Endothelial cell of umbilical vein (primary cell): ENCODE results near the gene CELSR2.

Experiments used
- CTCF ChIP-seq, 2 donors: IDR thresholded peaks; 1 replicate in 1 of 2; 2 replicates in 1 of 2; pipeline ENCODE4 v1.5.1; 2011; ENCODE audit warnings: low read length in 2 of 2, mild to moderate bottlenecking in 2 of 2, moderate library complexity in 2 of 2, control low read depth in 1 of 2, inconsistent platforms in 1 of 2, low read depth in 1 of 2; ENCODE audit not compliant: insufficient read depth in 1 of 2; ENCODE audit errors: extremely low read depth in 1 of 2
- EZH2 ChIP-seq: IDR thresholded peaks from 2 replicates; pipeline ENCODE4 v1.6.1; 2012; ENCODE audit warnings: borderline replicate concordance, low read depth, mild to moderate bottlenecking, moderate library complexity, low read length, inconsistent platforms; ENCODE audit not compliant: severe bottlenecking
- POLR2A ChIP-seq: IDR thresholded peaks from 2 replicates; pipeline ENCODE4 v1.6.1; 2012; ENCODE audit warnings: low read depth, mild to moderate bottlenecking, control low read depth, low read length

DNA sequence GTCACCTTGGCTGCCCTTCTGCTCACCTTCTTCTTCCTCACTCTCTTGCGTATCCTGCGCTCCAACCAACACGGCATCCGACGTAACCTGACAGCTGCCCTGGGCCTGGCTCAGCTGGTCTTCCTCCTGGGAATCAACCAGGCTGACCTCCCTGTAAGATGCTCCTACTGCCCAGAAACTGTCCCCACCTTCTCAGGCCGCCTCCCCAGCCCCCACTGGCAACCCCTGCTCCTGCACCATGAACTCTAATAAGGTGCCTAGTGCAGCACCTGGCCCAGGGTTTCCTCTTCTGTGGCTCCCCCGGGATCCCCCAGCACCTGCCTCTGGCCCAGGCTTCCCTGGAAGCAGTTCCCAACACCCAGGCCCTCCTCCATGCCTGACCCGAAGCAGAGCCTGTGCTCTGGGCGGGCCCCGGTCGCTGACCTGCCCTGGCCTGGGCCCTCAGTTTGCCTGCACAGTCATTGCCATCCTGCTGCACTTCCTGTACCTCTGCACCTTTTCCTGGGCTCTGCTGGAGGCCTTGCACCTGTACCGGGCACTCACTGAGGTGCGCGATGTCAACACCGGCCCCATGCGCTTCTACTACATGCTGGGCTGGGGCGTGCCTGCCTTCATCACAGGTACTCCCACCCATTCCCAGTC, 20.8 kb downstream of the CELSR2 start:
- TF ChIP-seq POLR2A: no peak
- no peak for TF ChIP-seq CTCF (IDR thresholded peaks at IDR 0.05; ENCODE audit: extremely low read depth in 1 of 2, insufficient read depth in 1 of 2, low read depth in 1 of 2, low read length in 2 of 2)
- no peak for TF ChIP-seq EZH2
